Activated T-helper 1 cell treated with anti-CD3 and anti-CD28 coated beads, Interleukin-2, amount 50 U/mL, for 16 hours (primary cell): Measurements from ENCODE around the gene C19orf25.
"Not testable (repeated sequence)": the region's sequence is repeated elsewhere in the genome, so short reads cannot be mapped to it uniquely, and the experiment has no call there.

Experiments
- DNase-seq, 2 donors: peaks; one replicate each; pipeline ENCODE4 v3.0.0-alpha.2; 2020; ENCODE audit warnings: low read depth in 1 of 2, low spot score in 1 of 2

C19orf25 gene

DNA sequence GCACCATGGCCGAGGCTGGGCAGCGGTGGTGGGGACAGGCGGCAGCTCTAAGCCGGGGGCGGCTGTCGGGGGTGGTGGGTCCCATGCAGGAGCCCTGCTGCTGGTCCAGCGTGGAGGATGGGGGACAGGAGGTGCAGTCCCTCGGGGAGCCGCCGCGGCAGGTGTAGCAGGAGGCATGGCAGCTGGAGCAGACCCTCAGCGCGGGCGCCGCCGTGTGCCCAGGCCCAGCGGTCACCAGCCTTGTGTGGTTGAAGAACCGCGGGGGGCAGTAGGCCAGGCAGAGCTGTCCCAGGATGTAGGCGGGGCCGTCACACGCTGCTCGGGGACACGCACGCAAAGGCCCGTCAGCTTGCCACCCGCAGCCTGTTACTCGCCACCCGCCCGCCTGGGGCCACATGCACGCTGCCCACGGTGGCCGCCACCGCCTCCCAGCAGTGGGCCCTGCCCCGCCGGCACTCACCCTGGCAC, 2.9 kb upstream of the C19orf25 start:
- DNase-seq = no peak

- DNase-seq = no peak
Observed at GRCh38 chr19:1481224-1481892, 2.3 kb upstream of the C19orf25 start.

GRCh38 chr19:1477056-1477455, 2.0 kb downstream of the C19orf25 start:
- not testable (repeated sequence) for DNase-seq

GRCh38 chr19:1475751-1476437, 3.1 kb downstream of the C19orf25 start:
- no peak for DNase-seq

GRCh38 chr19:1474765-1475351, 4.2 kb downstream of the C19orf25 start:
- DNase-seq = no peak

- DNase-seq = no peak
Observed at GRCh38 chr19:1474011-1474764, 4.8 kb downstream of the C19orf25 start.

DNA sequence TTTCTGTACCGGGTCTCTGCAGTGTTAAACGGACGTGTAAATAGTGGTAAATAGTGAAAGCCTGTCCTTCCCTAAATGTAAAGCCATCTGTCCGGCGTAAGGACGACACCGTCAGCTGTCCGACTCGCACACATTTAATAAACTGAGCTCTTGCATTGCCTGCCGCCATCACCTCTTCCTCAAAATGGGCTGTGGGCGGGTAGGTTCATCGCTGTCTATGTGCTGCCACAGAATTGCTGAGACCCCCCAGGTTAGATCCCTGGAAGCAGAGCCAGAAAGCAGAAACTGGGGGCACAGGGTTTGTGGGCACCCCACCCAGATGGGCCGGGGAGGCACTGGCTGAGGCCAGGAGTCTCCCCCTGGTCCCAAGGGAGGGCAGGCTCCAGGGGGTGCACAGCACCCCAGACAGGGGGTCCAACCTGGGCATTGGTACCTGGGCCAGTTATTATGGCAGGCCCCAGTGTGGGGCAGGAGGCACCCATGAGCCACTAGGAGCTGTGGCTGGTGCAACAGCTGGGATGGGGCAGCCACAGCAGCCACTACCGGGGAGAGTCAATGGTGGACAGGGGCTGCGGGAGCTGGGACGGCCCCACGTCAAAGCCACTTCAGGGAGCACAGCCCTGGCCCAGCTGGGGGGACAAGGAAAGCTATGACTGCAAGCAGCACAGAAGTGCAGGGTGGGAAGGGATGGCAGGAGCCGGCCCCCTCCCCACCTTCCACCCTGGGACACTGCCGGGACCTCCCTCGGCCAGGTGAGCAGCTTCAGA, 5.7 kb downstream of the C19orf25 start:
- DNase-seq = no peak

GRCh38 chr19:1472231-1473084, 6.6 kb downstream of the C19orf25 start:
- no peak for DNase-seq

DNA sequence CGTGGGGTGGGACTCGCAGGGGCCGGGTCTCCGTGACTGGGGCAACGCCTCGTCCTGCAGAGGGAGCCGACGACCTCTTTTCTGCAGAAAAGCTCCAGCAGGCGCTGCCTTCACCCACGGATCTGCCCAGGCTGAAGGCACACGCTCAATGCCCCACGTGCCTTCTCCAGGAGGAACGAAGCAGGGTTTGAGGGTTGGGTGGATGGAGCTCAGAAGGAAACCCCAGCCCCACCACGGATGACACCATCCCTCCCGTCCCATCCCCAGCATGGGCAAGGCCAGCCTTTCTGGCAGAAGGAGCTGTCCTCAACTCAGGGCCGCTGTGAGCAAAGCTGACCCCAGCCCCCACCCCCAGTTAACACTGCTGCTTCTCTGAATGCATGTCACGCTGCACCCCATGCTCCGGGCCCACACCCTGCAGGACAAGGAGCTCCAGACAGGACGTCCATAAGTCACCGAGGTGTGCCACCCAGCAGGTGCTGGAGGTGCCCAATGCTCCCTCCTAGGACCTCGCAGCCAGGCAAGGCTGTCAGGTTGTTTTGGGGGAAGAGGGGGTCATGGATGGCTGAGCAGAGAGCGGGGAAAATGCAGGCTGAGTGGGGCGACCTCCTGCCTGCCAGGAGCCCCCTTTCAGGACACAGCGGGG, 7.4 kb downstream of the C19orf25 start:
- DNase-seq = no peak

- DNase-seq = no peak
Observed at GRCh38 chr19:1471010-1471514, 8.0 kb downstream of the C19orf25 start.

GRCh38 chr19:1470305-1471009, 8.6 kb downstream of the C19orf25 start:
- peak; percentile 45 to 54 for DNase-seq

DNA sequence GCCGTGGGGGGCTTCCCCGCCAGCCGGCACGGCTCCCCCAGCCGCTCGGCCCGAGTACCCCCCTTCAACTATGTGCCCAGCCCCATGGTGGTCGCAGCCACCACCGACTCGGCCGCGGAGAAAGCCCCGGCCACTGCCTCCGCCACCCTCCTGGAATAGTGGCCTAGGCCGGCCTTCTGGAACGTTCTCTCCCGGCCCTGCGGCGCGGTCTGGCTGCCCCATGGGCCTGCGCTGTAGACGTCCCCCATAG, 9.0 kb downstream of the C19orf25 start:
- DNase-seq = no peak

DNA sequence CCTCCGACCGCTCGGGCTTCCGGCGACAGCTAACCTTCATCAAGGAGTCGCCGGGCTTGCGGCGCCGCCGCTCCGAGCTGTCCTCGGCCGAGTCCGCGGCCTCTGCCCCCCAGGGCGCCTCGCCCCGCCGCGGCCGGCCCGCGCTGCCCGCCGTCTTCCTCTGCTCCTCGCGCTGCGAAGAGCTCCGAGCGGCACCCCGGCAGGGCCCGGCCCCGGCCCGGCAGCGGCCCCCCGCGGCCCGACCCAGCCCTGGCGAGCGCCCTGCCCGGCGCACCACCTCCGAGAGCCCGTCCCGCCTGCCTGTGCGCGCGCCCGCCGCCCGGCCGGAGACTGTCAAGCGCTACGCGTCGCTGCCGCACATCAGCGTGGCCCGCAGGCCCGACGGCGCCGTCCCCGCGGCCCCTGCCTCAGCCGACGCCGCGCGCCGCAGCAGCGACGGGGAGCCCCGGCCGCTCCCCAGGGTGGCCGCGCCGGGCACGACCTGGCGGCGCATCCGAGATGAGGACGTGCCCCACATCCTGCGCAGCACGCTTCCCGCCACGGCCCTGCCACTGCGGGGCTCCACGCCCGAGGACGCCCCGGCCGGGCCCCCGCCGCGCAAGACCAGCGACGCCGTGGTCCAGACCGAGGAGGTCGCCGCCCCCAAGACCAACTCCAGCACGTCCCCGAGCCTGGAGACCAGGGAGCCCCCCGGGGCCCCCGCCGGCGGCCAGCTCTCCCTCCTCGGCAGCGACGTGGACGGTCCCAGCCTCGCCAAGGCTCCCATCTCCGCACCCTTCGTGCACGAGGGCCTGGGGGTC, 9.6 kb downstream of the C19orf25 start:
- no peak for DNase-seq

DNA sequence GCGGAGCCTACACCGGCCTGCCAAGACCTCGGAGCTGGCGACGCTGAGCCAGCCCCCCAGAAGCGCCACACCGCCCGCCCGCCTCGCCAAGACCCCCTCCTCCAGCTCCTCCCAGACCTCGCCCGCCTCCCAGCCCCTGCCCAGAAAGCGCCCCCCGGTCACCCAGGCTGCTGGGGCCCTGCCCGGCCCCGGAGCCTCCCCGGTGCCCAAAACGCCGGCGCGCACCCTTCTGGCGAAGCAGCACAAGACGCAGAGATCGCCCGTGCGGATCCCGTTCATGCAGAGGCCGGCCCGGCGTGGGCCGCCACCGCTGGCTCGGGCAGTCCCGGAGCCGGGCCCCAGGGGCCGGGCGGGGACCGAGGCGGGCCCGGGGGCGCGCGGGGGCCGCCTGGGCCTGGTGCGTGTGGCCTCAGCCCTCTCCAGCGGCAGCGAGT, 10.2 kb downstream of the C19orf25 start:
- DNase-seq = no peak

GRCh38 chr19:1468274-1468820, 10.7 kb downstream of the C19orf25 start:
- DNase-seq = no peak

DNA sequence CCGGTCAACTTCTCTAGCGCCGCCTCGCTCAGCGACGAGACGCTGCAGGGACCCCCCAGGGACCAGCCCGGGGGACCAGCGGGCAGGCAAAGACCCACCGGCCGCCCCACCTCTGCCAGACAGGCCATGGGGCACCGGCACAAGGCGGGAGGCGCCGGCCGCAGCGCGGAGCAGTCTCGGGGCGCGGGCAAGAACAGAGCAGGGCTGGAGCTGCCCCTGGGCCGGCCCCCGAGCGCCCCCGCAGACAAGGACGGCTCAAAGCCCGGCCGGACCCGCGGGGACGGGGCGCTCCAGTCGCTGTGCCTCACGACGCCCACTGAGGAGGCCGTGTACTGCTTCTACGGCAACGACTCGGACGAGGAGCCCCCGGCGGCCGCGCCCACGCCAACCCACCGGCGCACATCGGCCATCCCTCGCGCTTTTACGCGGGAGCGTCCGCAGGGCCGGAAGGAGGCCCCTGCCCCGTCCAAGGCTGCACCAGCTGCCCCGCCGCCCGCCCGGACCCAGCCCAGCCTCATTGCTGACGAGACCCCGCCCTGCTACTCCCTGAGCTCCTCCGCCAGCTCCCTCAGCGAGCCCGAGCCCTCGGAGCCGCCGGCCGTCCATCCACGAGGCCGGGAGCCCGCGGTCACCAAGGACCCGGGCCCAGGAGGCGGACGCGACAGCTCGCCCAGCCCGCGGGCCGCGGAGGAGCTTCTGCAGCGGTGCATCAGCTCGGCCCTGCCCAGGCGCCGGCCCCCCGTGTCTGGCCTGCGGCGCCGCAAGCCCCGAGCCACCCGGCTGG, 11.3 kb downstream of the C19orf25 start:
- no peak for DNase-seq

DNA sequence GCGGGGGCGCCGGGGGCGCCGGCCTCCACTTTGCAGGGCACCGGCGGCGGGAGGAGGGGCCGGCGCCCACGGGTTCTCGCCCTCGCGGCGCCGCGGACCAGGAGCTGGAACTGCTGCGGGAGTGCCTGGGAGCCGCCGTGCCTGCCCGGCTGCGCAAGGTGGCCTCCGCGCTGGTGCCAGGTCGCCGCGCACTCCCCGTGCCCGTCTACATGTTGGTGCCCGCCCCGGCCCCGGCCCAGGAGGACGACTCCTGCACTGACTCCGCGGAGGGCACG, 11.9 kb downstream of the C19orf25 start:
- no peak for DNase-seq
